ENCODE results near the gene TNFRSF18.

- no peak for TF ChIP-seq CTCF (optimal IDR thresholded peaks at IDR 0.05 in 1 of 3, IDR thresholded peaks at IDR 0.05 in 1 of 3, conservative IDR thresholded peaks at IDR 0.05 in 1 of 3; ENCODE audit: extremely low read depth in 1 of 3, insufficient read depth in 2 of 3, low read length in 3 of 3)
- TF ChIP-seq EZH2 (IDR thresholded peaks at IDR 0.05; ENCODE audit: low read length), result no peak
These were observed 21.0 kb upstream of the TNFRSF18 start for GRCh38 chr1:1227386-1227785.

Data from keratinocyte (primary cell).